Smooth muscle cell of the brain vasculature (primary cell): ENCODE results near the gene SNRNP35.
"Not testable (repeated sequence)": the region's sequence is repeated elsewhere in the genome, so short reads cannot be mapped to it uniquely, and the experiment has no call there.

Experiments
- DNase-seq: peaks from one replicate; pipeline ENCODE4 v3.0.0-alpha.2; 2012; ENCODE audit warnings: low read depth, low spot score

SNRNP35 gene

DNA sequence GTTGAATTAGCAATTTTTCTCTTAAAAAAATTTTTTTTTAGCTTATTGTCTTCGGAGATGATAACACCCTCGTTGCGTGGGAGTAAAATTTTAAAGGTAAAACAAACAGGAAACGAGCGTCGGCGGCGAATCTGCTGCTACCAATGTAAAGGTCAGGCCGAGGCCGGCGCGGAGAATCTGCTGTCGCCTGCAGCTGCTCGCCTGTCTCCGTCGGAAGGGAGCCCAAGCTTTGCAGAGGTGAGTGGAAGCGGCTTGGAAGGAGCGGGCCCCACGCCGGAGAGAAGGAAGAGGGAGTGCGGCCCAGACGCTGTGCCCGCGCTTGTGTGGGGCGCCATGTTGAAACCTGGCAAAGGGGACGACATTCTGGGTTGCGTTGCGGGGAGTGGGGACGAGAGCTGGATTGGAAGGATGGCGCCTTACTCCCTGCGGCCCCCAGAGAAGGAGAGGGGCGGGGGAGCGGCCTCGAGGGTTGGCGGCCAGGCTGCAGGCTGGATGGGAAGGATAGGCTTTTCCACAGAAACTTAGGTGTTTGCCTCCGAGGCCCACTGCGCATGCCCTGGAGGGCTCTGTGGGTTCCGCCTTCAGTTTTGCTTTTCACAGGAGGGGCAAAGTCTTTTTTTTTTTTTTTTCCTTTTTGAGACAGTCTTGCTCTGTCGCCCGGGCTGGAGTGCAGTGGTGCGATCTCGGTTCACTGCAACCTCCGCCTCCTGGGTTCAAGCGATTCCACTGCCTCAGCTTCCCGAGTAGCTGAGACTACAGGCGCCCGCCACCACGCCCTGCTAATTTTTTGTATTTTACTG is at the start of gene SNRNP35:
Gene SNRNP35, plus strand, starts transcription at position 160 of the 800 bp plus-strand sequence. CDS start 7,402 bp downstream, outside the sequence.
- DNase-seq, result peak; percentile 74

DNA sequence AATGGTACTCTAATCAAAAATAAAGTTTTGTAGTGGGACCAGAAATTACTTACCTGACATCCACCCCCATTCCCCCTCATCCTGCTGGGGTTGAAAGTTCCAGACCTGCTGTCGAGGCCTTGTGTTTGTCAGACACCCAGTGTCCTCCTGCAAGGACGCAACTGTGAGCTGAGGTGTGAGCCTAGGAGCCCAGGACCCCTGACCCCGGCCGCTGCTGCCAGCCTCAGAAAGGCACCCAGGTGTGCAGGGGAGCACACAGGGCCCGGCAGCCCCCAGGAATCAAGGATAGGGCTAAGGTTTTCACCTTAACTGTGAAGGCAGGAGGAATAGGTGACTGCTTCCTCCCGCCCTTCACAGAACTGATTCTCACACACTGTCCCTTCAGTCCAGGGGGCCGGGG is 49.3 kb upstream of the SNRNP35 start:
- DNase-seq, result not testable (repeated sequence)

GRCh38 chr12:123409284-123410040 is 48.5 kb upstream of the SNRNP35 start:
- DNase-seq, result not testable (repeated sequence)

DNA sequence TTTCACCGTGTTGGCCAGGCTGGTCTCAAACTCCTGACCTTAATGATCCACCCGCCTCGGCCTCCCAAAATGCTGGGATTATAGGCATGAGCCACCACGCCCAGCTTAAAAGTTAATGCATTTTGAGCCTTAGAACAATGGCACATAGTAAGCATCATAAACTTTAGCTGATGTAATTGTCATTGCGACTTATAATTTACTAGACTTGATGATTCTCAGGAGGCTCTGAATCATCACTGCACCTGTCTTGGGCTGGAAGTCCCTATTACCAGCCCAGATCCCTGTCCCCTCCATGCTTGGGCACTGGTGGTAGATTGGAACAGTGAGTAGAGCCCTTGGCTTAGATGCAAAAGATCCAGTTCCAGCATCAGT is 47.9 kb upstream of the SNRNP35 start:
- DNase-seq, result no peak

GRCh38 chr12:123421314-123421713 is 36.6 kb upstream of the SNRNP35 start:
- no peak for DNase-seq

DNA sequence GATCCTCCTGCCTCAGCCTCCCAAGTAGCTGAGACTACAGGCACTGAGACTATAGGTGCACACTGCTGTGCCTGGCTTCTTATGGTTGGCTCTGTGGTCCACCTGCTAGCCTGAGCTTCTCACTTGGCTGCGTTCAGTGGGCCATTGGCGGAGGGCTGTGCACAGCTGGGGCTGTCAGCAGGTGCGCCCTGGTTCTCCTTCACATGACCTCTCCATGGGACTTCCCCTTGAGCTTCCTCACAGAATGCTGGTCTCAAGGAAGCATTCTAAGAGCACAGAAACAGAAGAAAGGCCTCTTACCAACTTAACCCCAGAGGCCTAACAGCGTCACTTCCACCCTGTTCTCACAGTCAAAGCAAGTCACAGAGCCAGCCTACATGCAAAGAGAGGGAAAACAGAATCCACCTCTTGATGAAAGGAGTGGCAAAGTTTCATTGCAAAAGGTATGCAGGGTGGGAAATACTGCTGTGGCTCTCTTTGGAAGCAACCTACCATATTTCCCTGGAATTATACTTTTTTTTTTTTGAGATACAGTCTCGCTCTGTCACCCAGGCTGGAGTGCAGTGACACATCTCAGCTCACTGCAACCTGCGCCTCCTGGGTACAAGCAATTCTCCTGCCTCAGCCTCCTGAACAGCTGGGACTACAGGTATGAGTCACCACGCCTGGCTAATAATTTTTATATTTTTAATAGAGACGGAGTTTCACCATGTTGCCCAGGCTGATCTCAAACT is 30.7 kb upstream of the SNRNP35 start:
- DNase-seq, result no peak

DNA sequence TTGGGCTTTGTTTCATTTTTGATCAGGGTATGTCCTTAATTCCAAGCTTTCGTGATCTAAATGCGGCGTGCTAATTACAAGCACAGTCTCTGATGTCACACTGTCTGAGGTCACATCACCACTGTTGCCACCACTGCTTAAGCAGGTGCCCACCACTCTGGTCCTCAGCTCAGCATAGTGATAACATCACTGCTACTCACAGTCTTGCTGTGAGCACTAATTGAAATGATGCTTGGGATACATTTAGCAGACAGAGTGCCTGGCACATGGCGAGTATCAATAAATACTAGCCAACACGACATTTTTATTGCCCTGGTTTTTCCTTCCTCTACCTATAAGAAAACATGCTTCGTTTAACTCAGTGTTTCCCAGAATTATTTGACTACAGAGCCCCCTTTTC is 29.3 kb upstream of the SNRNP35 start:
- no peak for DNase-seq

DNA sequence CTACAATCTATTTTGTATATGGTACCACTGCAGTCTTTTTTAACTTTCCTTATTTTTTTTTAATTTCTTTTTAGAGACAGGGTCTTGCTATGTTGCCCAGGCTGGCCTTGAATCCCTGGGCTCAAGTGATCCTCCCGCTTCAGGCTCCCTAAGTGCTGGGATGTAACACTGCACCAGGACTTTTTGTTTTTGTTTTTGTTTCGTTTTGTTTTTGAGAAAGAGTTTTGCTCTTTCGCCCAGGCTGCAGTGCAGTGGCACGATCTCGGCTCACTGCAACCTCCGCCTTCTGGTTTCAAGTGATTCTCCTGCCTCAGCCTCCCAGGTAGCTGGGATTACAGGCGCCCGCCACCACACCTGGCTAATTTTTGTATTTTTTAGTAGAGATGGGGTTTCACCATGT is 28.8 kb upstream of the SNRNP35 start:
- not testable (repeated sequence) for DNase-seq

DNA sequence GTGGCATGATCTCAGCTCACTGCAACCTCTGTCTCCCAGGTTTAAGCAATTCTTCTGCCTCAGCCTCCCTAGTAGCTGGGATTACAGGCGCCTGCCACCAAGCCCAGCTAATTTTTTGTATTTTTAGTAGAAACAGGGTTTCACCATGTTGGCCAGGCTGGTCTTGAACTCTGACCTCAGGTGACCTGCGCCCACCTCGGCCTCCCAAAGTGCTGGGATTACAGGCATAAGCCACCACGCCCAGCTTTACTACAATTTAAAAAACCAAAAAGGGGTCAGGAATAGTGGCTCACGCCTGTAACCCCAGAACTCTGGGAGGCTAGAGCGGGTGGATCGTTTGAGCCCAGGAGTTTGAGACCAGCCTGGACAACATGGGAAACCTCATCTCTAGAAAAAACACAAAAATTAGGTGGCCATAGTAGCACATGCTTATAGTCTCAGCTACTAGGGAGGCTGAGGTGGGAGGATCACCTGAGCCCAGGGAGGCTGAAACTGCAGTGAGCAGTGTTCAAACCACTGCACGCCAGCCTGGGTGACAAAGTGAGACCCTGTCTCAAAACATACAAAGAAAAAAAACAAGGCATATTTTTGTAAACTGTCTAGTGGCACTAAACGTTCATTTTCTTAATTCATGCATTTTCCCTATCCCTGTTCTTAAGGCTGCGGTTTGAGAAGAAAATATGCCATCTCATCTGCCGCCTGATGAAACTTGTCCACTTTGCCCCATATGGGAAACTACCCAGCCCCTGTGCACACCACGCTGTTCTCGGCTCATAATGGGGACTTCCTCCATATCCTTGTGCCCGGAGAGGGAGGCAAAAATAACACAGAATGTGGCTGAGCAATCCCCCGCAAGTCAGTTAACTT is 25.8 kb upstream of the SNRNP35 start:
- not testable (repeated sequence) for DNase-seq

- DNase-seq, result no peak
Observed at GRCh38 chr12:123433615-123434014, 24.3 kb upstream of the SNRNP35 start.

DNA sequence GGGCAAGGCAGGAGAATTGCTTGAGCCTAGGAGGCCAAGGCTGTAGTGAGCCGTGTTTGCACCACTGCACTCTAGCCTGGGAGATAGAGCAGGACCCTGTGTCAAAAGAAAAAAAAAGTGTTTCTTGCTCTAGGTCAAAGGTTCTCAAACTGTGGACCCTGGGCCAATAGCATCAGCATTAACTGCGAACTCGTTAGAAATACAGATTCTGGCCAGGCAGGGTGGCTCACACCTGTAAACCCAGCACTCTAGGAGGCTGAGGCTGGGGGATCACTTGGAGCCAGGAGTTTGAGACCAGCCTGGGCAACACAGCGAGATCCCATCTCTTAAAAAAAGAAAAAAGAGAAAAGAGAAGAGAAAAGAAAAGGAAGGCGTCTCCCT is 22.3 kb upstream of the SNRNP35 start:
- no peak for DNase-seq

DNA sequence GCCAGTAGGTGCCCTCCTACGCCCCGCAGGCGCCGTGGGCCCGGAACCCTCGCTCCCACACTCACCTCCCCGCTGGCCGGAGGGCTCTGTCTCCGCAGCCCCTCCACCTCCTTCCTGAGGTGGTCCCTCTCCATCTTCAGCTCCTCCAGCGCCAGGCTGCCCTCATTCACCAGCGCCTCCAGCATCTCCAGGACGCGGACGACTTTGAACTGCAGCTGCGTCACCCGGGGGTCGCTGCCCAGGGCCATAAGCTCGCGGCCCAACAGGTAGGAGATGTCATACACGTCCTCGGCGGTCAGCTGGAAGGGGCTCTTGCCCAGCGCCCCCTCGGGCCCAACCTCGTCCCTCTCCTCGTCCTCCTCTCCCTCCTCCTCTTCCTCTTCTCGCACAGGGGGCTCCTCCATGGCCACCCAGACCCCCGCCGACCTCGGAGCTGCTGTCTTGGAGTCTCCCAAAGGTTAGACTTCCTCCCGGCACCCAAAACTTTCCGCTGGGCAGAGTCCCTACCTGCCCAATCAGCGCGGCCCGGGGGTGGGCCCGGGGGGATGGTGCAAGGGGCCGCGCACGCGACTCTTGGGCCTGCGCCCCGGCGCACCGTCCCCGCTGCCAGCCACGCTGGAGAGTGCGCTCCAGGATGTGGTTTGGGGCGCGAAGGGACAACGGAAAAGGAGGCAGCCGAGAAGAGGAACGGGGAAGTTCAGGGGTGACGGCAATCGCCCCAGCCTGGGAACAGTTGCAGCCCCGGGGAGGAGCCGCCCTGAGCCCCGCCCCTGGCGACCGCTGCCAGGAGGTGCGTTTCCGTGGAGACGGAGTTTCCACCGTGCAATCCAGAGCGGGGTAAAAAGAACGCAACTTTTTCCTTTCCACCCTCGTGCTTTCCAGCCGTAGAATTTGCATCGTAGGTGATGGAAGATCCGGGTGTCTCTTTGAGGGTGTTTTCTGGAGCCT is 21.6 kb upstream of the SNRNP35 start, which contains the start of gene RILPL2:
Gene RILPL2, minus strand, starts transcription at position 668 of the 948 bp plus-strand sequence. Its CDS starts 264 bp downstream, at position 404.
- DNase-seq, result peak; percentile 17

GRCh38 chr12:123441523-123442164 is 16.3 kb upstream of the SNRNP35 start:
- no peak for DNase-seq

GRCh38 chr12:123442774-123443173 is 15.2 kb upstream of the SNRNP35 start:
- DNase-seq, result no peak

GRCh38 chr12:123444092-123445026 is 13.6 kb upstream of the SNRNP35 start:
- DNase-seq, result no peak

GRCh38 chr12:123445388-123446332 is 12.3 kb upstream of the SNRNP35 start:
- DNase-seq, result no peak

GRCh38 chr12:123446333-123446713 is 11.6 kb upstream of the SNRNP35 start:
- no peak for DNase-seq
